ENCODE data around the gene TSPAN33. TPM values are rescaled to one million over a fixed set of nuclear protein-coding genes. Genes with fewer than 3 reads are reported as not detected.

TSPAN33 gene
- total RNA-seq, 2 donors from 2014 or later = 3.8 to 9.7 TPM

DNA sequence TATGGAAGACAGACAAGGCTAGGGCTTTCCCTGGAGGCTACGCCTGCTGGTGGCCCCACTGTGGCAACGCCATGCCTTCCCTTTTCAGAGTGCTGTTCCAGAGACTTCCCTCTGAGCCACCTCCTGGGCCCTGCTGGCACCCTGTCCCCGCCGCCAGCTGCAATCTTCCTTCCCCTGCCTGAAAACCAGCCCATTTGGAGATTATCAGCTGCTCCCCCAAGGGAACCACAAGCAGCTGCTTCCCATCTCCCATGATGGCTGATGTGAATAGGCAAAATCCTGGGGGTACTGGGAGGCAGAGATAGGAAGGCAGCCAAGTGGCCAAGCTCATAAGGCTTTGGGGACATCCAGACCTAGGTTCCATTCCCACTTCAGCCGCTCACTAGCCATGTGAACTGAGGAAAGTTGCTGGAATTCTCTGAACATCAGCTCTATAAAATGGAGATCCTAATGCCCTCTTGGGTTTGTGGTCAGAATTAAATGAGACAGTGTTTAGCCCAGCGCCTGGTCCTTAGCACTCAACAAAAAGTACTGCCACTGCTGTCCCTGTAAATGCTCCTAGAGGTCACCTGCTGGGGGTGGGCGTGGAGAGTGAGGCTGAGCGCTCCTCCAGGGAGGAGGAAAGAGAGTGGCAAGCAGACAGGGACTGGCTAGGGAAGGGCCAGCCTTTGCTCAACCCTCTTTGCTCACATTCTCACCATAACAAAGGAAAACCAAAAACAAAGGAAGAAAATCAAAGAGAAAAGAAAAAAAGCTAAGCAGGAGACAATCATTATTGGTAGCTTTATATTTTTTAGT lies 5.9 kb downstream of the TSPAN33 start:
- Histone ChIP-seq H3K27ac (no peak overlapping the region), H3K27me3 (no peaks in the 10 kb centered on the region), H3K9ac (ENCODE audit: low read depth in 2 of 2, low read length in 2 of 2) (no peak overlapping the region), H3K4me3 (no peak overlapping the region), H3K9me3 (no peaks in the 10 kb centered on the region), H3K4me1 (no peaks in the 10 kb centered on the region), H3K36me3 (no peaks in the 10 kb centered on the region)
- intact Hi-C loops (cut with DNase I) = no loop called here
- TF ChIP-seq CTCF (IDR thresholded peaks at IDR 0.05) = no peak
- no peak for DNase-seq

GRCh38 chr7:129157651-129158050 lies 13.1 kb downstream of the TSPAN33 start:
- intact Hi-C loops (cut with DNase I) = no loop called here
- TF ChIP-seq CTCF (IDR thresholded peaks at IDR 0.05) = no peak

GRCh38 chr7:129159539-129159938 lies 15.0 kb downstream of the TSPAN33 start:
- H3K9ac ChIP-seq (ENCODE audit: low read depth in 2 of 2, low read length in 2 of 2) = no peak overlapping the region
- TF ChIP-seq CTCF (IDR thresholded peaks at IDR 0.05) = no peak
- intact Hi-C loops (cut with DNase I) = no loop called here
- no peak overlapping the region for H3K4me3 ChIP-seq
- H3K27me3 ChIP-seq = no peaks in the 10 kb centered on the region
- no peaks in the 10 kb centered on the region for H3K36me3 ChIP-seq
- no peak for DNase-seq
- no peak overlapping the region for H3K27ac ChIP-seq
- H3K4me1 ChIP-seq = no peaks in the 10 kb centered on the region
- no peaks in the 10 kb centered on the region for H3K9me3 ChIP-seq

More at GRCh38 chr7:129157651-129158050, 13.1 kb downstream of the TSPAN33 start:
- no peaks in the 10 kb centered on the region for H3K4me1 ChIP-seq
- H3K4me3 ChIP-seq = no peak overlapping the region
- no peaks in the 10 kb centered on the region for H3K27me3 ChIP-seq
- no peak overlapping the region for H3K9ac ChIP-seq (ENCODE audit: low read depth in 2 of 2, low read length in 2 of 2)
- no peaks in the 10 kb centered on the region for H3K9me3 ChIP-seq
- H3K36me3 ChIP-seq = no peaks in the 10 kb centered on the region
- H3K27ac ChIP-seq = no peak overlapping the region
- DNase-seq = no peak

GRCh38 chr7:129160161-129160905 lies 15.8 kb downstream of the TSPAN33 start:
- intact Hi-C loops (cut with DNase I) = no loop called here
- no peak overlapping the region for H3K9ac ChIP-seq (ENCODE audit: low read depth in 2 of 2, low read length in 2 of 2)

More at GRCh38 chr7:129160161-129160905, 15.8 kb downstream of the TSPAN33 start:
- Histone ChIP-seq H3K36me3 (no peaks in the 10 kb centered on the region), H3K9me3 (no peaks in the 10 kb centered on the region), H3K27ac (no peak overlapping the region), H3K4me3 (no peak overlapping the region), H3K4me1 (no peaks in the 10 kb centered on the region), H3K27me3 (no peaks in the 10 kb centered on the region)
- DNase-seq = no peak
- no peak for TF ChIP-seq CTCF (IDR thresholded peaks at IDR 0.05)
